DND-41 (cell line): ENCODE data around the gene ZDHHC22.

Experiments used
- CTCF ChIP-seq: IDR thresholded peaks from 2 replicates; pipeline ENCODE4 v1.5.1; 2012; ENCODE audit warnings: borderline replicate concordance, low read length, moderate library complexity, mild to moderate bottlenecking; ENCODE audit not compliant: poor library complexity, severe bottlenecking; ENCODE audit errors: extremely low read depth
- EZH2 ChIP-seq: IDR thresholded peaks from 3 replicates; pipeline ENCODE4 v1.6.1; 2012; ENCODE audit warnings: borderline replicate concordance, low read depth, mild to moderate bottlenecking, moderate library complexity, low read length, inconsistent platforms; ENCODE audit not compliant: severe bottlenecking

- no peak for TF ChIP-seq CTCF
- no peak for TF ChIP-seq EZH2
Measured at GRCh38 chr14:77084985-77085384, 56.6 kb downstream of the ZDHHC22 start.
